Tongue (tissue), 2 donors: ENCODE data around the gene KL. TPM values are rescaled to one million over a fixed set of nuclear protein-coding genes. Genes with fewer than 3 reads are reported as not detected.

Experiments used
- DNase-seq: peaks from one replicate; pipeline ENCODE4 v3.0.0-alpha.2; 2015
- total RNA-seq: library from RNA; depleted of rRNA; stranded (reverse); fragments of >200 nt; gene quantifications from one replicate; pipeline ENCODE4 v1.2.3, GENCODE V29; 2014

Gene KL
- total RNA-seq, 1 donor from 2014 or later: 2.3 TPM

- DNase-seq: no peak
Measured at GRCh38 chr13:33037673-33038072, 21.4 kb downstream of the KL start.

GRCh38 chr13:33040090-33040489 is 23.9 kb downstream of the KL start:
- DNase-seq: no peak

- DNase-seq: no peak
Measured at GRCh38 chr13:33045851-33046592, 29.8 kb downstream of the KL start.

- DNase-seq: no peak
Measured at GRCh38 chr13:33050161-33050560, 33.9 kb downstream of the KL start.

GRCh38 chr13:33051632-33052031 is 35.4 kb downstream of the KL start:
- no peak for DNase-seq

GRCh38 chr13:33052506-33053280 is 36.5 kb downstream of the KL start:
- DNase-seq: peak; percentile 56

- DNase-seq: no peak
Measured at GRCh38 chr13:33053397-33054066, 37.3 kb downstream of the KL start.

GRCh38 chr13:33057019-33057780 is 41.0 kb downstream of the KL start:
- peak; percentile 28 for DNase-seq

GRCh38 chr13:33058776-33059327 is 42.6 kb downstream of the KL start:
- no peak for DNase-seq

GRCh38 chr13:33060815-33061214 is 44.6 kb downstream of the KL start:
- DNase-seq: no peak

- DNase-seq: no peak
Measured at GRCh38 chr13:33066329-33066728, 50.1 kb downstream of the KL start.

GRCh38 chr13:33069365-33069764 is 53.1 kb downstream of the KL start:
- no peak for DNase-seq

- DNase-seq: no peak
Measured at GRCh38 chr13:33070713-33071112, 54.5 kb downstream of the KL start.

GRCh38 chr13:33072282-33072681 is 56.1 kb downstream of the KL start:
- DNase-seq: no peak

- DNase-seq: no peak
Measured at GRCh38 chr13:33072759-33073158, 56.5 kb downstream of the KL start.

- no peak for DNase-seq
Measured at GRCh38 chr13:33073338-33073737, 57.1 kb downstream of the KL start.

GRCh38 chr13:33076001-33076992 is 60.1 kb downstream of the KL start:
- no peak for DNase-seq

- DNase-seq: peak; percentile 49
Measured at GRCh38 chr13:33078263-33078662, 62.0 kb downstream of the KL start.

GRCh38 chr13:33079960-33080359 is 63.7 kb downstream of the KL start:
- DNase-seq: no peak

- DNase-seq: peak; percentile 77
Measured at GRCh38 chr13:33080972-33081590, 64.9 kb downstream of the KL start.
